Thyroid gland (tissue), 4 donors: ENCODE results near the gene ITGA1. TPM values are rescaled to one million over a fixed set of nuclear protein-coding genes. Genes with fewer than 3 reads are reported as not detected.

Experiments used
- DNase-seq, 2 donors: peaks; one replicate each; pipeline ENCODE4 v3.0.0-alpha.2; 2019
- H3K27ac ChIP-seq, 3 donors: fragments of 200-600 bp; sonication (generic); 1 replicate in 2 of 3; 2 replicates in 1 of 3; pipeline ENCODE4 v1.5.1; 2016 to 2019; ENCODE audit warnings: mild to moderate bottlenecking in 1 of 3, moderate library complexity in 1 of 3
- H3K27me3 ChIP-seq: fragments of 200-600 bp; sonication (generic); one replicate; pipeline ENCODE4 v1.5.1; 2019
- H3K36me3 ChIP-seq, 2 donors: fragments of 200-600 bp; sonication (generic); one replicate each; pipeline ENCODE4 v1.5.1; 2016 to 2019
- H3K4me1 ChIP-seq, 2 donors: fragments of 200-600 bp; sonication (generic); one replicate each; pipeline ENCODE4 v1.5.1; 2017 to 2019
- H3K4me3 ChIP-seq, 3 donors: fragments of 200-600 bp; sonication (generic); replicated peaks in 1 of 3; 1 replicate in 2 of 3; 2 replicates in 1 of 3; pipeline ENCODE4 v1.5.1; 2016; ENCODE audit warnings: mild to moderate bottlenecking in 1 of 3
- H3K9me3 ChIP-seq: fragments of 200-600 bp; sonication (generic); one replicate; pipeline ENCODE4 v1.5.1; 2017
- CTCF ChIP-seq, 6 experiments: fragments of 200-600 bp in 3 of 6; fragments of 450-650 bp in 3 of 6; sonication (generic) in 3 of 6; IDR thresholded peaks; one replicate each; pipeline ENCODE4 v1.5.1; 2016 to 2019; ENCODE audit warnings: antibody characterized with exemption in 6 of 6, mild to moderate bottlenecking in 2 of 6, inconsistent platforms in 1 of 6, moderate library complexity in 1 of 6
- POLR2A ChIP-seq, 2 donors: fragments of 450-650 bp; IDR thresholded peaks; one replicate each; pipeline ENCODE4 v1.6.1; 2017; ENCODE audit warnings: antibody characterized with exemption in 2 of 2, mild to moderate bottlenecking in 2 of 2, moderate library complexity in 1 of 2
- WGBS, 2 donors: methylation state at CpG; one replicate each; pipeline ENCODE4 v1.1.5; 2017; 5-methylcytosine and 5-hydroxymethylcytosine counted together
- intact Hi-C: fragments of 100-400 bp; cut with DNase I; formaldehyde crosslinking; loops from one replicate; pipeline ENCODE4 v1.15.1; 2023
- total RNA-seq, 4 donors: library from RNA; depleted of rRNA; stranded (reverse); fragments of >200 nt; gene quantifications; one replicate each; pipeline ENCODE4 v1.2.3, GENCODE V29; 2016

Gene ITGA1
- total RNA-seq, 4 donors from 2014 or later, result 38.7 to 85.9 (median 52.6) TPM

GRCh38 chr5:52751137-52751536 is 36.6 kb upstream of the ITGA1 start:
- intact Hi-C loops, result no loop called here
- H3K4me3 ChIP-seq, result no peak overlapping the region
- DNase-seq, result no peak
- H3K4me1 ChIP-seq, result no peaks in the 10 kb centered on the region
- no peak overlapping the region for H3K27ac ChIP-seq
- H3K27me3 ChIP-seq, result no peaks in the 10 kb centered on the region
- H3K9me3 ChIP-seq, result no peaks in the 10 kb centered on the region
- TF ChIP-seq POLR2A (IDR thresholded peaks at IDR 0.05), result no peak
- TF ChIP-seq CTCF (IDR thresholded peaks at IDR 0.05), result no peak
- 81 to 100% methylated on average over 1 of the region's 1 CpG for WGBS, 2 donors
- no peaks in the 10 kb centered on the region for H3K36me3 ChIP-seq

- no peak for DNase-seq
- intact Hi-C loops, result no loop called here
- H3K27me3 ChIP-seq, result no peaks in the 10 kb centered on the region
- no peak overlapping the region for H3K4me3 ChIP-seq
- 76 to 88% methylated on average over 2 of the region's 2 CpGs for WGBS, 2 donors
- no peak overlapping the region for H3K27ac ChIP-seq
- no peaks in the 10 kb centered on the region for H3K36me3 ChIP-seq
- H3K4me1 ChIP-seq, result no peaks in the 10 kb centered on the region
- TF ChIP-seq POLR2A (IDR thresholded peaks at IDR 0.05) (no peak), CTCF (IDR thresholded peaks at IDR 0.05) (no peak)
- no peaks in the 10 kb centered on the region for H3K9me3 ChIP-seq
These were observed 33.7 kb upstream of the ITGA1 start for GRCh38 chr5:52754051-52754450.

GRCh38 chr5:52757527-52757926 is 30.2 kb upstream of the ITGA1 start:
- Histone ChIP-seq H3K4me3 (no peak overlapping the region), H3K27me3 (no peaks in the 10 kb centered on the region), H3K27ac (no peak overlapping the region), H3K9me3 (no peaks in the 10 kb centered on the region), H3K4me1 (no peaks in the 10 kb centered on the region), H3K36me3 (no peaks in the 10 kb centered on the region)
- TF ChIP-seq POLR2A (IDR thresholded peaks at IDR 0.05), result no peak
- no peak for TF ChIP-seq CTCF (IDR thresholded peaks at IDR 0.05)
- intact Hi-C loops, result no loop called here
- WGBS, 2 donors, result 59 to 71% methylated on average over 2 of the region's 2 CpGs
- no peak for DNase-seq

- no peaks in the 10 kb centered on the region for H3K4me1 ChIP-seq
- no peak for TF ChIP-seq POLR2A (IDR thresholded peaks at IDR 0.05)
- no peak for TF ChIP-seq CTCF (IDR thresholded peaks at IDR 0.05)
- intact Hi-C loops, result no loop called here
- H3K4me3 ChIP-seq, result no peak overlapping the region
- H3K27ac ChIP-seq, result no peak overlapping the region
- no peaks in the 10 kb centered on the region for H3K27me3 ChIP-seq
- WGBS, 2 donors, result 92 to 96% methylated on average over 5 of the region's 5 CpGs
- no peaks in the 10 kb centered on the region for H3K9me3 ChIP-seq
- H3K36me3 ChIP-seq, result no peaks in the 10 kb centered on the region
- no peak for DNase-seq
These were observed 29.7 kb upstream of the ITGA1 start for GRCh38 chr5:52758014-52758413.

GRCh38 chr5:52759331-52759730 is 28.4 kb upstream of the ITGA1 start:
- Histone ChIP-seq H3K27me3 (no peaks in the 10 kb centered on the region), H3K9me3 (no peaks in the 10 kb centered on the region), H3K27ac (no peak overlapping the region), H3K4me1 (no peaks in the 10 kb centered on the region), H3K4me3 (no peak overlapping the region), H3K36me3 (no peaks in the 10 kb centered on the region)
- TF ChIP-seq CTCF (IDR thresholded peaks at IDR 0.05) (no peak), POLR2A (IDR thresholded peaks at IDR 0.05) (no peak)
- WGBS, 2 donors, result 95 to 100% methylated on average over 1 of the region's 1 CpG
- no peak for DNase-seq
- intact Hi-C loops, result no loop called here
